HEK293 (cell line): ENCODE measurements around the gene YIF1B.

Experiments
- CTCF ChIA-PET: fragments of 350-600 bp; formaldehyde crosslinking; extraction: SDS; loops from one replicate; lab custom pipeline; 2021; ENCODE audit warnings: antibody characterized with exemption; lab: Yijun Ruan, JAX
- POLR2A ChIA-PET: fragments of 300-600 bp; formaldehyde crosslinking; extraction: SDS; loops from one replicate; lab custom pipeline; 2020; ENCODE audit warnings: antibody characterized with exemption, inconsistent platforms; lab: Yijun Ruan, JAX
- H3K27ac ChIP-seq: fragments of 200-500 bp; sonication (Bioruptor generic); 2 replicates; pipeline ENCODE4 v1.5.1; 2014; ENCODE audit warnings: low read depth, low read length, control low read depth, inconsistent platforms; ENCODE audit errors: extremely low read depth
- H3K36me3 ChIP-seq, 2 experiments: fragments of 200-500 bp in 1 of 2; sonication (Bioruptor generic) in 1 of 2; 1 replicate in 1 of 2; 2 replicates in 1 of 2; pipeline ENCODE4 v1.5.1; 2014 to 2017; ENCODE audit warnings: inconsistent platforms in 2 of 2, low read length in 2 of 2; ENCODE audit not compliant: control insufficient read depth in 2 of 2, insufficient read depth in 1 of 2
- H3K4me1 ChIP-seq: fragments of 200-500 bp; sonication (Bioruptor generic); 2 replicates; pipeline ENCODE4 v1.5.1; 2014; ENCODE audit warnings: mild to moderate bottlenecking, low read length, inconsistent platforms; ENCODE audit not compliant: control insufficient read depth, insufficient read depth
- H3K4me3 ChIP-seq: 2 replicates; pipeline ENCODE4 v1.5.1; 2011; ENCODE audit warnings: low read depth, mild to moderate bottlenecking, control low read depth, low read length, moderate library complexity
- H3K9me3 ChIP-seq: fragments of 200-500 bp; sonication (Bioruptor generic); 2 replicates; pipeline ENCODE4 v1.5.1; 2014; ENCODE audit warnings: low read depth, low read length, inconsistent platforms; ENCODE audit not compliant: control insufficient read depth, insufficient read depth
- AEBP2 ChIP-seq: fragments of 450-650 bp; formaldehyde crosslinking; IDR thresholded peaks from 2 replicates; pipeline ENCODE4 v1.5.1; 2016; ENCODE audit warnings: missing biosample characterization, missing genetic modification characterization, borderline replicate concordance
- HOXC10 ChIP-seq: sonication (generic); formaldehyde crosslinking; IDR thresholded peaks from 2 replicates; pipeline ENCODE4 v1.8.1; 2023; ENCODE audit warnings: mild to moderate bottlenecking, missing genetic modification reagents
- KLF10 ChIP-seq: fragments of 450-650 bp; IDR thresholded peaks from 2 replicates; pipeline ENCODE4 v1.5.1; 2018; ENCODE audit warnings: missing biosample characterization, mild to moderate bottlenecking, missing genetic modification characterization
- OSR2 ChIP-seq: fragments of 450-650 bp; formaldehyde crosslinking; IDR thresholded peaks from 2 replicates; pipeline ENCODE4 v1.5.1; 2016; ENCODE audit warnings: missing biosample characterization, missing genetic modification characterization
- SP2 ChIP-seq: fragments of 450-650 bp; formaldehyde crosslinking; IDR thresholded peaks from 2 replicates; pipeline ENCODE4 v1.5.1; 2016; ENCODE audit warnings: missing biosample characterization, missing genetic modification characterization
- ZBTB11 ChIP-seq: fragments of 450-650 bp; formaldehyde crosslinking; conservative IDR thresholded peaks from 2 replicates; pipeline ENCODE4 v1.5.1; 2016; ENCODE audit warnings: low read depth, missing biosample characterization, missing genetic modification characterization
- ZNF174 ChIP-seq: fragments of 450-650 bp; formaldehyde crosslinking; IDR thresholded peaks from 2 replicates; pipeline ENCODE4 v1.5.0; 2017; ENCODE audit warnings: missing biosample characterization, mild to moderate bottlenecking, missing genetic modification characterization
- ZNF211 ChIP-seq: fragments of 450-650 bp; formaldehyde crosslinking; IDR thresholded peaks from 2 replicates; pipeline ENCODE4 v1.5.1; 2016; ENCODE audit warnings: low read depth, missing biosample characterization, missing genetic modification characterization
- ZNF341 ChIP-seq: fragments of 450-650 bp; formaldehyde crosslinking; IDR thresholded peaks from 2 replicates; pipeline ENCODE4; 2016; ENCODE audit warnings: low read depth, missing biosample characterization, missing genetic modification characterization
- ZNF488 ChIP-seq: fragments of 450-650 bp; formaldehyde crosslinking; IDR thresholded peaks from 2 replicates; pipeline ENCODE4 v1.5.1; 2016; ENCODE audit warnings: missing biosample characterization, missing genetic modification characterization
- ZNF501 ChIP-seq: fragments of 450-650 bp; formaldehyde crosslinking; IDR thresholded peaks from 2 replicates; pipeline ENCODE4 v1.5.1; 2016; ENCODE audit warnings: missing biosample characterization, missing genetic modification characterization
- ZNF544 ChIP-seq: fragments of 450-650 bp; formaldehyde crosslinking; IDR thresholded peaks from 2 replicates; pipeline ENCODE4 v1.5.0; 2017; ENCODE audit warnings: missing biosample characterization, missing genetic modification characterization
- ZNF571 ChIP-seq: fragments of 450-650 bp; formaldehyde crosslinking; IDR thresholded peaks from 2 replicates; pipeline ENCODE4 v1.5.0; 2017; ENCODE audit warnings: missing biosample characterization, missing genetic modification characterization
- ZNF658 ChIP-seq: fragments of 450-650 bp; formaldehyde crosslinking; IDR thresholded peaks from 2 replicates; pipeline ENCODE4; 2016; ENCODE audit warnings: missing biosample characterization, missing genetic modification characterization
- ZNF776 ChIP-seq: fragments of 450-650 bp; formaldehyde crosslinking; IDR thresholded peaks from 2 replicates; pipeline ENCODE4 v1.5.0; 2017; ENCODE audit warnings: missing biosample characterization, missing genetic modification characterization, borderline replicate concordance
- ZNF830 ChIP-seq: fragments of 450-650 bp; IDR thresholded peaks from 2 replicates; pipeline ENCODE4 v1.5.0; 2018; ENCODE audit warnings: missing biosample characterization, missing genetic modification characterization, low read depth, mild to moderate bottlenecking, moderate library complexity
- TF ChIP-seq, protein P1 (sequence below): fragments of 450-650 bp; formaldehyde crosslinking; IDR thresholded peaks from 2 replicates; pipeline ENCODE4 v1.5.1; 2016; ENCODE audit warnings: missing biosample characterization, missing genetic modification characterization

The YIF1B gene

DNA sequence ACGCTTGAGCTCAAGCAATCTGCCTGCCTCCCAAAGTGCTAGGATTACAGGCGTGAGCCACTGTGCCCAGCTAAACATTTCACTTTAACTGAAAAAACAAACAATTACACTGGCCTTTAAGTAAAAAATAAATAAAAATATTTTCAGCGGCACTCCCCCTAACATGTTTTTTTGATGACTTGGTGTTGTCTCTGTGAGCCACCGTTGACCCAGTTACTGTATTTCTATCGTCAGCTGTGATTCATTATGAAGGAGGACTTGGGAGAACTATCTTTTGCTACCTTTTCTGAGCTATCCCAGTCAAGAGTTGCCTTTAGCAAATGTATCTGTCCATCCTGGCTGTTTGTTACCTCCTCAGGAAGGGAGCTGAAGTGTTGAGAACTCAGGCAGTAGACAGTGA is 30.2 kb downstream of the YIF1B start (continued):
- TF ChIP-seq, protein P1, sequence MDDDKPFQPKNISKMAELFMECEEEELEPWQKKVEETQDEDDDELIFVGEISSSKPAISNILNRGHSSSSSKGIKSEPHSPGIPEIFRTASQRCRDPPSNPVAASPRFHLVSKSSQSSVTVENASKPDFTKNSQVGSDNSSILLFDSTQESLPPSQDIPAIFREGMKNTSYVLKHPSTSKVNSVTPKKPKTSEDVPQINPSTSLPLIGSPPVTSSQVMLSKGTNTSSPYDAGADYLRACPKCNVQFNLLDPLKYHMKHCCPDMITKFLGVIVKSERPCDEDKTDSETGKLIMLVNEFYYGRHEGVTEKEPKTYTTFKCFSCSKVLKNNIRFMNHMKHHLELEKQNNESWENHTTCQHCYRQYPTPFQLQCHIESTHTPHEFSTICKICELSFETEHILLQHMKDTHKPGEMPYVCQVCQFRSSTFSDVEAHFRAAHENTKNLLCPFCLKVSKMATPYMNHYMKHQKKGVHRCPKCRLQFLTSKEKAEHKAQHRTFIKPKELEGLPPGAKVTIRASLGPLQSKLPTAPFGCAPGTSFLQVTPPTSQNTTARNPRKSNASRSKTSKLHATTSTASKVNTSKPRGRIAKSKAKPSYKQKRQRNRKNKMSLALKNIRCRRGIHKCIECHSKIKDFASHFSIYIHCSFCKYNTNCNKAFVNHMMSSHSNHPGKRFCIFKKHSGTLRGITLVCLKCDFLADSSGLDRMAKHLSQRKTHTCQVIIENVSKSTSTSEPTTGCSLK (tag by site-specific recombination) = no peak
- TF ChIP-seq SP2 (tag by site-specific recombination) = no peak
- no peak for TF ChIP-seq ZNF341 (tag by site-specific recombination)
- no peak for TF ChIP-seq ZNF488 (tag by site-specific recombination)
- TF ChIP-seq, all 188 proteins: peak for 0

DNA sequence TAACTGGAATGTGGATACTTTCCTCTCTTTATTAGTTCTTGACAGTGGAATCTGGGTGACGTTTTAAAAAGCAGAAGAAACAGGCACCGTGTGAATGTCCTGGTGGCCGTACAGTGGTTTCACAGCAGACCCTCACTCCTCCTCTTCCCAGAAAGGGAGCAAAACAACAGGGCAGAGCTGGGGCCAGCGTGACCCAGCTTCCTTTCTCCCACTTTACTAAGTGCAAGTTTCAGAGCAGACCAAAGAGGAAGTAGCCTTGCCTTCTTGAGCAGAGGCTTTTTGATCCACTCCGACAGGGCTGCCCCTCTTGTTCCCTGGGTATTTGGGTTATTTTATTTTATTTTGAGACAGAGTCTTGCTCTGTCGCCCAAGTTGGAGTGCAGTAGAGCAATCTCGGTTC is 31.3 kb downstream of the YIF1B start:
- H3K4me1 ChIP-seq = peaks cover 7% of the 10 kb centered on the region
- H3K9me3 ChIP-seq = no peaks in the 10 kb centered on the region
- TF ChIP-seq HOXC10 (CRISPR knock-in tag) = no peak
- TF ChIP-seq KLF10 (tag by site-specific recombination) = no peak
- TF ChIP-seq AEBP2 = no peak
- no peak for TF ChIP-seq ZNF571 (tag by site-specific recombination)
- TF ChIP-seq ZNF544 (tag by site-specific recombination) = no peak
- no peak for TF ChIP-seq ZNF211 (tag by site-specific recombination)
- no peak for TF ChIP-seq ZNF658 (tag by site-specific recombination)
- TF ChIP-seq ZNF776 = no peak
- TF ChIP-seq ZNF501 (tag by site-specific recombination) = no peak
- TF ChIP-seq OSR2 (tag by site-specific recombination) = no peak
- no peak for TF ChIP-seq ZNF830 (tag by site-specific recombination)
- TF ChIP-seq ZNF174 (tag by site-specific recombination) = no peak
- no peak for TF ChIP-seq ZBTB11 (tag by site-specific recombination)
- no peak overlapping the region for H3K27ac ChIP-seq
- H3K4me3 ChIP-seq = no peak overlapping the region
- POLR2A ChIA-PET = interaction anchor here (1.2 kb wide), 1 partner anchor 21 kb away, joined by 3 read pairs; no protein-coding TSS in a partner anchor
- peaks cover 42 to 52% of the 10 kb centered on the region in 2 experiments for H3K36me3 ChIP-seq
- CTCF ChIA-PET = interaction anchor here (1.0 to 2.5 kb wide), 7 partner anchors 9 to 51 kb away, joined by 3 to 13 read pairs (median 4); partner anchors contain the start of gene CATSPERG
